DOHH2 (cell line): Measurements from ENCODE around the gene CCDC85C.

ENCODE experiments used
- EZH2phosphoT487 ChIP-seq: fragments of 200-600 bp; sonication (generic); IDR thresholded peaks from 2 replicates; pipeline ENCODE4 v1.6.1; 2017; ENCODE audit warnings: borderline replicate concordance, mild to moderate bottlenecking, antibody characterized with exemption, low read length, moderate library complexity, mixed read lengths
- TF ChIP-seq, protein P1 (sequence below): fragments of 200-600 bp; sonication (generic); IDR thresholded peaks from one replicate; pipeline ENCODE4 v1.5.1; 2014; ENCODE audit warnings: antibody characterized with exemption, mild to moderate bottlenecking, low read depth, low read length; ENCODE audit not compliant: poor library complexity, severe bottlenecking

- TF ChIP-seq, protein P1, sequence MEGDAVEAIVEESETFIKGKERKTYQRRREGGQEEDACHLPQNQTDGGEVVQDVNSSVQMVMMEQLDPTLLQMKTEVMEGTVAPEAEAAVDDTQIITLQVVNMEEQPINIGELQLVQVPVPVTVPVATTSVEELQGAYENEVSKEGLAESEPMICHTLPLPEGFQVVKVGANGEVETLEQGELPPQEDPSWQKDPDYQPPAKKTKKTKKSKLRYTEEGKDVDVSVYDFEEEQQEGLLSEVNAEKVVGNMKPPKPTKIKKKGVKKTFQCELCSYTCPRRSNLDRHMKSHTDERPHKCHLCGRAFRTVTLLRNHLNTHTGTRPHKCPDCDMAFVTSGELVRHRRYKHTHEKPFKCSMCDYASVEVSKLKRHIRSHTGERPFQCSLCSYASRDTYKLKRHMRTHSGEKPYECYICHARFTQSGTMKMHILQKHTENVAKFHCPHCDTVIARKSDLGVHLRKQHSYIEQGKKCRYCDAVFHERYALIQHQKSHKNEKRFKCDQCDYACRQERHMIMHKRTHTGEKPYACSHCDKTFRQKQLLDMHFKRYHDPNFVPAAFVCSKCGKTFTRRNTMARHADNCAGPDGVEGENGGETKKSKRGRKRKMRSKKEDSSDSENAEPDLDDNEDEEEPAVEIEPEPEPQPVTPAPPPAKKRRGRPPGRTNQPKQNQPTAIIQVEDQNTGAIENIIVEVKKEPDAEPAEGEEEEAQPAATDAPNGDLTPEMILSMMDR = no peak
- TF ChIP-seq EZH2phosphoT487 = no peak
Measured at GRCh38 chr14:99471731-99472130, 132.3 kb downstream of the CCDC85C start.
